K562 (cell line): ENCODE data around the gene IQCK. TPM values are rescaled to one million over a fixed set of nuclear protein-coding genes. Genes with fewer than 3 reads are reported as not detected.
A peak's percentile ranks its signal among the peaks of the same experiment; 100 is the strongest.

Experiments
- ARID1B ChIP-seq: fragments of 450-650 bp; IDR thresholded peaks from 2 replicates; pipeline ENCODE4 v1.6.1; 2016; ENCODE audit warnings: antibody characterized with exemption, mild to moderate bottlenecking, inconsistent platforms
- FOSL1 ChIP-seq: fragments of 200-800 bp; sonication (Bioruptor generic); conservative IDR thresholded peaks from 2 replicates; pipeline ENCODE4 v1.6.1; 2016; ENCODE audit warnings: missing genetic modification characterization, missing compliant biosample characterization
- FOXM1 ChIP-seq, 2 experiments: fragments of 450-650 bp in 1 of 2; sonication (generic) in 1 of 2; formaldehyde crosslinking in 1 of 2; IDR thresholded peaks; 2 replicates each; pipeline versions ENCODE4 v1.6.1 to v1.9.0; 2017 to 2022; ENCODE audit warnings: low read depth in 2 of 2, mild to moderate bottlenecking in 2 of 2, missing genetic modification reagents in 1 of 2, moderate library complexity in 1 of 2
- HDAC3 ChIP-seq: fragments of 450-650 bp; IDR thresholded peaks from 2 replicates; pipeline ENCODE4 v1.6.1; 2018; ENCODE audit warnings: borderline replicate concordance, mild to moderate bottlenecking, moderate library complexity; ENCODE audit not compliant: partially characterized antibody
- JUN ChIP-seq, 2 experiments: sonication (generic) in 1 of 2; formaldehyde crosslinking in 1 of 2; IDR thresholded peaks; 2 replicates each; pipeline versions ENCODE4 v1.6.1 to v1.8.0; 2012 to 2022; ENCODE audit warnings: borderline replicate concordance in 2 of 2, mild to moderate bottlenecking in 2 of 2, improper control_type of control experiment in 1 of 2, low read depth in 1 of 2, low read length in 1 of 2, missing genetic modification reagents in 1 of 2
- JUND ChIP-seq, 2 experiments: IDR thresholded peaks; 2 replicates in 1 of 2; 3 replicates in 1 of 2; pipeline ENCODE4 v1.6.1; 2011; ENCODE audit warnings: borderline replicate concordance in 2 of 2, low read depth in 2 of 2, low read length in 2 of 2, improper control_type of control experiment in 1 of 2, missing biosample characterization in 1 of 2, missing genetic modification characterization in 1 of 2, missing genetic modification reagents in 1 of 2
- MEIS2 ChIP-seq: fragments of 450-650 bp; IDR thresholded peaks from 2 replicates; pipeline ENCODE4 v1.6.1; 2014; ENCODE audit warnings: mild to moderate bottlenecking; ENCODE audit not compliant: partially characterized antibody
- NCOR1 ChIP-seq: fragments of 450-650 bp; IDR thresholded peaks from 2 replicates; pipeline ENCODE4 v1.6.1; 2016; ENCODE audit warnings: mild to moderate bottlenecking, moderate library complexity
- NR4A1 ChIP-seq, 2 experiments: fragments of 250-450 bp in 1 of 2; fragments of 450-650 bp in 1 of 2; sonication (Bioruptor Pico) in 1 of 2; IDR thresholded peaks; 2 replicates each; pipeline versions ENCODE4 v1.4.0 to v1.6.1; 2016 to 2020; ENCODE audit warnings: mild to moderate bottlenecking in 2 of 2, missing compliant biosample characterization in 1 of 2, missing genetic modification characterization in 1 of 2, moderate library complexity in 1 of 2
- RBM15 ChIP-seq: fragments of 200-400 bp; formaldehyde crosslinking; IDR thresholded peaks from 2 replicates; pipeline ENCODE4 v1.6.1; 2018; ENCODE audit warnings: mild to moderate bottlenecking, low read length, moderate library complexity; ENCODE audit not compliant: insufficient read depth
- STAT5A ChIP-seq: IDR thresholded peaks from 2 replicates; pipeline ENCODE4 v1.6.1; 2012; ENCODE audit warnings: low read length, inconsistent platforms, borderline replicate concordance
- ZBTB11 ChIP-seq, 3 experiments: fragments of 200-800 bp in 1 of 3; fragments of 250-450 bp in 1 of 3; fragments of 450-650 bp in 1 of 3; sonication (Bioruptor Pico) in 1 of 3; sonication (Bioruptor generic) in 1 of 3; formaldehyde crosslinking in 1 of 3; IDR thresholded peaks; 2 replicates each; pipeline versions ENCODE4 v1.6.1 to v1.8.0; 2016 to 2022; ENCODE audit warnings: mild to moderate bottlenecking in 2 of 3, missing genetic modification characterization in 2 of 3, missing compliant biosample characterization in 1 of 3, moderate library complexity in 1 of 3
- ZEB2 ChIP-seq: fragments of 450-650 bp; IDR thresholded peaks from 2 replicates; pipeline ENCODE4 v1.6.1; 2016
- ZMIZ1 ChIP-seq, 2 experiments: fragments of 150-350 bp in 1 of 2; IDR thresholded peaks; 2 replicates each; pipeline ENCODE4 v1.6.1; 2012 to 2016; ENCODE audit warnings: low read depth in 2 of 2, low read length in 2 of 2, mild to moderate bottlenecking in 1 of 2, moderate library complexity in 1 of 2
- ZNF445 ChIP-seq: fragments of 250-450 bp; sonication (Bioruptor Pico); IDR thresholded peaks from 2 replicates; pipeline ENCODE4 v1.4.0; 2020; ENCODE audit warnings: low read depth, mild to moderate bottlenecking, moderate library complexity
- polyA plus RNA-seq, 8 experiments: library from polyadenylated mRNA; depleted of rRNA in 4 of 8; stranded (reverse) in 5 of 8; unstranded in 3 of 8; fragments of >200 nt; fragmentation: Nextera tagmentation in 2 of 8; fragmentation: Illumina TruSeq in 1 of 8; extraction: Ambion mirVana in 2 of 8; extraction: Trizol in 1 of 8; gene quantifications; 2 replicates each; pipeline versions ENCODE4 v1.2.1 to v1.2.3, GENCODE V29; 2011 to 2014; ENCODE audit warnings: inconsistent platforms in 1 of 8, missing spikeins in 1 of 8
- total RNA-seq, 7 experiments: library from RNA; depleted of rRNA in 6 of 7; stranded (reverse); fragments of >200 nt in 6 of 7; fragmentation: Illumina TruSeq in 2 of 7; extraction: Trizol in 2 of 7; gene quantifications; 2 replicates each; pipeline versions ENCODE4 v1.2.1 to v1.2.3, GENCODE V29; 2011 to 2021; ENCODE audit warnings: low replicate concordance in 1 of 7

The IQCK gene
- total and polyA plus RNA-seq, 9 of the 15 experiments (the other 6 are each of a cell fraction or from before 2014, with no cell fraction given): 5.2 to 12.2 (median 7.3) TPM

GRCh38 chr16:19842426-19843157 lies 124.5 kb downstream of the IQCK start (continued):
- TF ChIP-seq ZMIZ1 (IDR thresholded peaks at IDR 0.05; ENCODE audit: low read depth in 2 of 2, low read length in 2 of 2) (peak in 1 of 2 experiments; percentile 77; a peak in 1 of 4 replicates), JUN (IDR thresholded peaks at IDR 0.05; ENCODE audit: borderline replicate concordance, low read depth, low read length) (0 out of 2 replicates have a peak, but pooled peaks have one; percentile 17), JUN (CRISPR knock-in tag; IDR thresholded peaks at IDR 0.05; ENCODE audit: borderline replicate concordance) (no peak), NR4A1 (CRISPR knock-in tag; IDR thresholded peaks at IDR 0.05) (no peak), NR4A1 (tag; IDR thresholded peaks at IDR 0.05) (no peak), ZNF445 (no peak), FOXM1 (IDR thresholded peaks at IDR 0.05; ENCODE audit: low read depth) (peak; percentile 70), FOXM1 (CRISPR knock-in tag; IDR thresholded peaks at IDR 0.05; ENCODE audit: low read depth) (no peak), ZEB2 (peak; percentile 82), RBM15 (no peak), STAT5A (peak; percentile 57), NCOR1 (peak; percentile 88), HDAC3 (peak; percentile 67), ARID1B (peak; percentile 93), JUND (IDR thresholded peaks at IDR 0.05; ENCODE audit: borderline replicate concordance, low read depth, low read length) (peak; percentile 26; the same call in 1 of the 2 replicates), JUND (tag; IDR thresholded peaks at IDR 0.05; ENCODE audit: borderline replicate concordance, low read depth, low read length) (no peak; the same call in 2 of the 3 replicates), MEIS2 (peak; percentile 96), ZBTB11 (CRISPR knock-in tag; IDR thresholded peaks at IDR 0.05) (peak in 1 of 3 experiments; percentile 24; a peak in 1 of 6 replicates), FOSL1 (peak; percentile 54)
